Panc1 (cell line): ENCODE measurements around the gene MSRB1. TPM values are rescaled to one million over a fixed set of nuclear protein-coding genes. Genes with fewer than 3 reads are reported as not detected.

ENCODE experiments used
- ATAC-seq: fragments of 200-7000 bp; cut with Tn5 transposase; 2 replicates; pipeline ENCODE4 v1.9.1; 2020; ENCODE audit warnings: mild to moderate bottlenecking, moderate library complexity
- BruUV-seq: library from RNA; stranded (reverse); fragments of 400-500 nt; replicated peaks from 2 replicates; lab custom pipeline; 2021; lab: Mats Ljungman, UMichigan
- CTCF ChIA-PET: fragments of 300-600 bp; sonication (Branson Sonifier 250); formaldehyde crosslinking; loops from one replicate; lab custom pipeline; 2022; ENCODE audit warnings: antibody characterized with exemption; lab: Charles Lee
- POLR2A ChIA-PET: fragments of 300-600 bp; sonication (Branson Sonifier 250); formaldehyde crosslinking; loops from one replicate; lab custom pipeline; 2022; ENCODE audit warnings: antibody characterized with exemption; lab: Charles Lee
- DNase-seq: peaks from one replicate; pipeline ENCODE4 v3.0.0-alpha.2; 2010; ENCODE audit warnings: low read depth, low spot score
- H3K27ac ChIP-seq: 2 replicates; pipeline ENCODE4 v1.5.1; 2011; ENCODE audit warnings: mild to moderate bottlenecking, low read length, inconsistent platforms
- H3K27me3 ChIP-seq: fragments of 200-500 bp; sonication (Bioruptor generic); 2 replicates; pipeline ENCODE4 v1.6.0; 2014; ENCODE audit warnings: low read length, inconsistent platforms; ENCODE audit not compliant: control insufficient read depth, insufficient read depth
- H3K36me3 ChIP-seq: fragments of 200-500 bp; sonication (Bioruptor generic); 2 replicates; pipeline ENCODE4 v1.5.1; 2014; ENCODE audit warnings: inconsistent platforms, mild to moderate bottlenecking, low read length, moderate library complexity; ENCODE audit not compliant: control insufficient read depth, insufficient read depth
- H3K4me1 ChIP-seq: 2 replicates; pipeline ENCODE4 v1.5.1; 2011; ENCODE audit warnings: inconsistent platforms, mild to moderate bottlenecking, low read length, moderate library complexity; ENCODE audit not compliant: control insufficient read depth, insufficient read depth
- H3K4me3 ChIP-seq, 2 experiments: 2 replicates each; pipeline ENCODE4 v1.5.1; 2011 to 2012; ENCODE audit warnings: low read depth in 2 of 2, low read length in 2 of 2, mild to moderate bottlenecking in 2 of 2, inconsistent platforms in 1 of 2, moderate library complexity in 1 of 2
- H3K9me3 ChIP-seq: fragments of 200-500 bp; sonication (Bioruptor generic); 2 replicates; pipeline ENCODE4 v1.5.1; 2014; ENCODE audit warnings: low read depth, mild to moderate bottlenecking, inconsistent platforms, low read length, moderate library complexity; ENCODE audit not compliant: control insufficient read depth, insufficient read depth
- POLR2AphosphoS5 ChIP-seq: IDR thresholded peaks from 2 replicates; pipeline ENCODE4 v1.6.1; 2012; ENCODE audit warnings: mild to moderate bottlenecking, low read depth, low read length, moderate library complexity
- SIN3A ChIP-seq: IDR thresholded peaks from 2 replicates; pipeline ENCODE4 v1.6.1; 2012; ENCODE audit warnings: low read depth, mild to moderate bottlenecking, low read length, moderate library complexity, borderline replicate concordance; ENCODE audit not compliant: insufficient read depth
- TCF7L2 ChIP-seq: IDR thresholded peaks from 2 replicates; pipeline ENCODE4 v1.6.1; 2011; ENCODE audit warnings: mild to moderate bottlenecking, low read depth, low read length, inconsistent platforms
- in situ Hi-C: cut with HindIII; loops from 2 replicates; pipeline ENCODE4 v1.10.0; 2016; ENCODE audit warnings: low sequenced_read_pairs, low pct_unique_long_range_greater_than_20kb
- intact Hi-C: fragments of 100-400 bp; cut with micrococcal nuclease; formaldehyde crosslinking; loops from one replicate; pipeline ENCODE4 v1.10.0; 2022; ENCODE audit not compliant: unreplicated experiment
- total RNA-seq: library from RNA; stranded (reverse); gene quantifications from one replicate; pipeline ENCODE4 v1.2.1, GENCODE V29; 2021; ENCODE audit not compliant: unreplicated experiment
- TF ChIP-seq, protein P1 (sequence below): fragments of 450-650 bp; IDR thresholded peaks from 2 replicates; pipeline ENCODE4 v1.5.1; 2017; ENCODE audit warnings: mild to moderate bottlenecking
- TF ChIP-seq, protein P2 (sequence below), 2 experiments: IDR thresholded peaks; 2 replicates each; pipeline ENCODE4 v1.6.1; 2011 to 2012; ENCODE audit warnings: low read depth in 2 of 2, control low read depth in 1 of 2, low read length in 1 of 2, mild to moderate bottlenecking in 1 of 2, moderate library complexity in 1 of 2; ENCODE audit not compliant: insufficient read depth in 1 of 2

Gene MSRB1
- total RNA-seq, 1 experiment from 2014 or later: 25.3 TPM

DNA sequence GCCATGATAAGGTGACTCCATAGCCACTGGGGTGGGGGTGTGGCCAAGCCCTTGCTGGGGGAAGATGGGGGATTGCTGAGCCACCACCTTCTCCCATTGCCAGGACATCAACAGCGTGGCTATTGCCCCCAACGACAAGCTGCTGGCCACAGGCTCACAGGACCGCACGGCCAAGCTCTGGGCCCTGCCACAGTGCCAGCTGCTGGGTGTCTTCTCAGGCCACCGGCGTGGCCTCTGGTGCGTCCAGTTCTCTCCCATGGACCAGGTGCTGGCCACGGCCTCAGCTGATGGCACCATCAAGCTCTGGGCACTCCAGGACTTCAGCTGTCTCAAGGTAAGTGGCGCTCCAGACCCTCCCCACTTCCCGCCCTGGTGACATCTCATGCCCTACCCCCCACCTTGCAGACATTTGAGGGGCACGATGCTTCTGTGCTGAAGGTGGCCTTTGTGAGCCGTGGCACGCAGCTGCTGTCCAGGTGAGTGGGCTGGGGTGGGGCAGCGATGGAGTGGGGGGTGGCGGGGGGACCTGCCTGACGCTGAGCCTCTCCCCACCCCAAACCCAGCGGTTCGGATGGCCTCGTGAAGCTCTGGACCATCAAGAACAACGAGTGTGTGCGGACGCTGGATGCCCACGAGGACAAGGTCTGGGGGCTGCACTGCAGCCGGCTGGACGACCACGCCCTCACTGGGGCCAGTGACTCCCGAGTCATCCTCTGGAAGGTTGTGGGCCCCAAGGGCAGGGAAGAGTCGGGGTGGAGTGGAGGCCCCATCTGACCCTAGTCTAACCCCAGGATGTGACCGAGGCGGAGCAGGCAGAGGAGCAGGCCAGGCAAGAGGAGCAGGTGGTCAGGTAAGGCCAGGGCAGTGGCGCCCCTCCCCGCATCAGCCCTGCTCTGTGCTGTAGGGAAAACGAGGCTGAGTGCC is 34.2 kb upstream of the MSRB1 start:
- in situ Hi-C loops: no loop called here
- TF ChIP-seq SIN3A (no peak), TCF7L2 (no peak), POLR2AphosphoS5 (no peak)
- TF ChIP-seq, protein P1, sequence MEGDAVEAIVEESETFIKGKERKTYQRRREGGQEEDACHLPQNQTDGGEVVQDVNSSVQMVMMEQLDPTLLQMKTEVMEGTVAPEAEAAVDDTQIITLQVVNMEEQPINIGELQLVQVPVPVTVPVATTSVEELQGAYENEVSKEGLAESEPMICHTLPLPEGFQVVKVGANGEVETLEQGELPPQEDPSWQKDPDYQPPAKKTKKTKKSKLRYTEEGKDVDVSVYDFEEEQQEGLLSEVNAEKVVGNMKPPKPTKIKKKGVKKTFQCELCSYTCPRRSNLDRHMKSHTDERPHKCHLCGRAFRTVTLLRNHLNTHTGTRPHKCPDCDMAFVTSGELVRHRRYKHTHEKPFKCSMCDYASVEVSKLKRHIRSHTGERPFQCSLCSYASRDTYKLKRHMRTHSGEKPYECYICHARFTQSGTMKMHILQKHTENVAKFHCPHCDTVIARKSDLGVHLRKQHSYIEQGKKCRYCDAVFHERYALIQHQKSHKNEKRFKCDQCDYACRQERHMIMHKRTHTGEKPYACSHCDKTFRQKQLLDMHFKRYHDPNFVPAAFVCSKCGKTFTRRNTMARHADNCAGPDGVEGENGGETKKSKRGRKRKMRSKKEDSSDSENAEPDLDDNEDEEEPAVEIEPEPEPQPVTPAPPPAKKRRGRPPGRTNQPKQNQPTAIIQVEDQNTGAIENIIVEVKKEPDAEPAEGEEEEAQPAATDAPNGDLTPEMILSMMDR: no peak
- TF ChIP-seq, protein P2, sequence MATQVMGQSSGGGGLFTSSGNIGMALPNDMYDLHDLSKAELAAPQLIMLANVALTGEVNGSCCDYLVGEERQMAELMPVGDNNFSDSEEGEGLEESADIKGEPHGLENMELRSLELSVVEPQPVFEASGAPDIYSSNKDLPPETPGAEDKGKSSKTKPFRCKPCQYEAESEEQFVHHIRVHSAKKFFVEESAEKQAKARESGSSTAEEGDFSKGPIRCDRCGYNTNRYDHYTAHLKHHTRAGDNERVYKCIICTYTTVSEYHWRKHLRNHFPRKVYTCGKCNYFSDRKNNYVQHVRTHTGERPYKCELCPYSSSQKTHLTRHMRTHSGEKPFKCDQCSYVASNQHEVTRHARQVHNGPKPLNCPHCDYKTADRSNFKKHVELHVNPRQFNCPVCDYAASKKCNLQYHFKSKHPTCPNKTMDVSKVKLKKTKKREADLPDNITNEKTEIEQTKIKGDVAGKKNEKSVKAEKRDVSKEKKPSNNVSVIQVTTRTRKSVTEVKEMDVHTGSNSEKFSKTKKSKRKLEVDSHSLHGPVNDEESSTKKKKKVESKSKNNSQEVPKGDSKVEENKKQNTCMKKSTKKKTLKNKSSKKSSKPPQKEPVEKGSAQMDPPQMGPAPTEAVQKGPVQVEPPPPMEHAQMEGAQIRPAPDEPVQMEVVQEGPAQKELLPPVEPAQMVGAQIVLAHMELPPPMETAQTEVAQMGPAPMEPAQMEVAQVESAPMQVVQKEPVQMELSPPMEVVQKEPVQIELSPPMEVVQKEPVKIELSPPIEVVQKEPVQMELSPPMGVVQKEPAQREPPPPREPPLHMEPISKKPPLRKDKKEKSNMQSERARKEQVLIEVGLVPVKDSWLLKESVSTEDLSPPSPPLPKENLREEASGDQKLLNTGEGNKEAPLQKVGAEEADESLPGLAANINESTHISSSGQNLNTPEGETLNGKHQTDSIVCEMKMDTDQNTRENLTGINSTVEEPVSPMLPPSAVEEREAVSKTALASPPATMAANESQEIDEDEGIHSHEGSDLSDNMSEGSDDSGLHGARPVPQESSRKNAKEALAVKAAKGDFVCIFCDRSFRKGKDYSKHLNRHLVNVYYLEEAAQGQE (IDR thresholded peaks at IDR 0.05; ENCODE audit: insufficient read depth in 1 of 2, low read depth in 2 of 2, low read length in 1 of 2): no peak
- Histone ChIP-seq H3K9me3 (no peaks in the 10 kb centered on the region), H3K4me1 (peaks cover 28% of the 10 kb centered on the region), H3K27ac (no peak overlapping the region), H3K27me3 (no peaks in the 10 kb centered on the region), H3K4me3 (no peak overlapping the region), H3K36me3 (no peaks in the 10 kb centered on the region; the same call in 1 of the 2 replicates)
- CTCF ChIA-PET: no interaction called here
- POLR2A ChIA-PET: no interaction called here
- intact Hi-C loops: no loop called here
- ATAC-seq (no peak), DNase-seq (no peak)
- BruUV-seq: no TSS peak

DNA sequence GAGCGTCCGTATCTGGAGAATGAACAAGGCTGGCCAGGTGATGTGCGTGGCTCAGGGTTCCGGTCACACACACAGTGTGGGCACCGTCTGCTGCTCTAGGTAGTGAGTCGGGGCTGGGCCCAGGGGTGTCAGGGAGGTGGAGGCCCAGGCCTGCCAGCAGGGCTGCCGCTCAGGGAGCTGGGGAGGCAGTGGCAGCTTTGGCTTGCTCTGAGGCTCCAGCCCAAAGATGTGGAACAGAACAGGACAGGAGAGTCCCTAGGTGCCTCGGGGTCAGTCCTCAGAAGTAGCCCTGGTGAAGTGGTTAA is 33.2 kb upstream of the MSRB1 start:
- Histone ChIP-seq H3K4me1 (peaks cover 18% of the 10 kb centered on the region), H3K27me3 (no peaks in the 10 kb centered on the region), H3K4me3 (no peak overlapping the region), H3K27ac (no peak overlapping the region), H3K36me3 (no peaks in the 10 kb centered on the region; the same call in 1 of the 2 replicates), H3K9me3 (no peaks in the 10 kb centered on the region)
- TF ChIP-seq, protein P2 (IDR thresholded peaks at IDR 0.05; ENCODE audit: insufficient read depth in 1 of 2, low read depth in 2 of 2, low read length in 1 of 2): no peak
- TF ChIP-seq TCF7L2 (no peak), SIN3A (no peak), POLR2AphosphoS5 (no peak)
- TF ChIP-seq, protein P1: no peak
- ChIA-PET POLR2A (no interaction called here), CTCF (no interaction called here)
- BruUV-seq: no TSS peak
- in situ Hi-C loops: no loop called here
- ATAC-seq (no peak), DNase-seq (no peak)
- intact Hi-C loops: no loop called here
